GM23338 (cell line): ENCODE measurements around the gene MOB2. TPM values are rescaled to one million over a fixed set of nuclear protein-coding genes. Genes with fewer than 3 reads are reported as not detected.

Source experiments
- ATAC-seq: fragments of 200-7000 bp; cut with Tn5 transposase; 3 replicates; pipeline ENCODE4 v1.9.1; 2020
- DNase-seq: peaks from one replicate; pipeline ENCODE4 v3.0.0-alpha.2; 2015; ENCODE audit warnings: low spot score
- H2AFZ ChIP-seq: fragments of 200-600 bp; sonication (generic); 2 replicates; pipeline ENCODE4 v1.8.0; 2016; ENCODE audit warnings: antibody characterized with exemption, mild to moderate bottlenecking, moderate library complexity
- H3F3A ChIP-seq: fragments of 200-600 bp; sonication (generic); replicated peaks from 2 replicates; pipeline ENCODE4 v1.8.0; 2017; ENCODE audit warnings: antibody characterized with exemption, mixed run types, low read depth
- H3K27ac ChIP-seq: fragments of 200-600 bp; sonication (generic); 2 replicates; pipeline ENCODE4 v1.6.1; 2016; ENCODE audit warnings: low read depth
- H3K27me3 ChIP-seq: fragments of 200-600 bp; sonication (generic); 2 replicates; pipeline ENCODE4 v1.8.0; 2016; ENCODE audit warnings: mild to moderate bottlenecking, mixed run types, moderate library complexity; ENCODE audit not compliant: insufficient read depth
- H3K36me3 ChIP-seq: fragments of 200-600 bp; sonication (generic); 2 replicates; pipeline ENCODE4 v1.8.0; 2016; ENCODE audit warnings: mild to moderate bottlenecking; ENCODE audit not compliant: insufficient read depth
- H3K4me1 ChIP-seq: fragments of 200-600 bp; sonication (generic); 2 replicates; pipeline ENCODE4 v1.8.0; 2016; ENCODE audit warnings: mild to moderate bottlenecking, moderate library complexity; ENCODE audit not compliant: insufficient read depth
- H3K4me2 ChIP-seq: fragments of 200-600 bp; sonication (generic); 2 replicates; pipeline ENCODE4 v1.7.1; 2017; ENCODE audit warnings: mixed run types
- H3K4me3 ChIP-seq: fragments of 200-600 bp; sonication (generic); 2 replicates; pipeline ENCODE4 v1.6.1; 2016; ENCODE audit warnings: mixed run types
- H3K79me2 ChIP-seq: fragments of 200-600 bp; sonication (generic); replicated peaks from 2 replicates; pipeline ENCODE4 v1.8.0; 2017; ENCODE audit warnings: mild to moderate bottlenecking; ENCODE audit not compliant: insufficient read depth
- H3K9me2 ChIP-seq: fragments of 200-600 bp; sonication (generic); 2 replicates; pipeline ENCODE4 v1.8.0; 2017; ENCODE audit not compliant: insufficient read depth
- H4K20me1 ChIP-seq: fragments of 200-600 bp; sonication (generic); replicated peaks from 2 replicates; pipeline ENCODE4 v1.8.0; 2017; ENCODE audit warnings: mild to moderate bottlenecking; ENCODE audit not compliant: insufficient read depth
- H3K27ac Mint-ChIP-seq: 2 replicates; pipeline ENCODE4 v1.8.0; 2020; ENCODE audit warnings: inconsistent platforms, mild to moderate bottlenecking, moderate library complexity, mixed read lengths
- H3K27me3 Mint-ChIP-seq: 3 replicates; pipeline ENCODE4 v1.8.0; 2022; ENCODE audit warnings: low read depth, mild to moderate bottlenecking, moderate library complexity, mixed read lengths, inconsistent platforms; ENCODE audit not compliant: insufficient read depth, poor library complexity
- H3K36me3 Mint-ChIP-seq: 3 replicates; pipeline ENCODE4 v1.8.0; 2021; ENCODE audit warnings: low read depth, mild to moderate bottlenecking, inconsistent platforms, moderate library complexity, mixed read lengths
- H3K4me1 Mint-ChIP-seq: 3 replicates; pipeline ENCODE4 v1.8.0; 2020; ENCODE audit warnings: mild to moderate bottlenecking, inconsistent platforms, mixed read lengths
- H3K4me3 Mint-ChIP-seq: 3 replicates; pipeline ENCODE4 v1.8.0; 2021; ENCODE audit warnings: moderate library complexity, mild to moderate bottlenecking, inconsistent platforms, mixed read lengths
- H3K9me3 Mint-ChIP-seq: 3 replicates; pipeline ENCODE4 v1.8.0; 2020; ENCODE audit warnings: moderate library complexity, mild to moderate bottlenecking, inconsistent platforms, mixed read lengths
- CREB1 ChIP-seq: fragments of 250-450 bp; sonication (Bioruptor Pico); IDR thresholded peaks from 2 replicates; pipeline ENCODE4 v1.5.0; 2020; ENCODE audit warnings: low read depth, mild to moderate bottlenecking, moderate library complexity
- CTCF ChIP-seq, 2 experiments: fragments of 200-600 bp in 1 of 2; sonication (generic) in 1 of 2; conservative IDR thresholded peaks; 2 replicates each; pipeline versions ENCODE4 v1.5.1 to v1.6.1; 2016 to 2017; ENCODE audit warnings: antibody characterized with exemption in 2 of 2, low read depth in 2 of 2, mild to moderate bottlenecking in 2 of 2, moderate library complexity in 1 of 2
- ETS1 ChIP-seq: IDR thresholded peaks from 2 replicates; pipeline ENCODE4 v1.6.1; 2016; ENCODE audit warnings: antibody characterized with exemption
- EZH2 ChIP-seq: fragments of 200-600 bp; sonication (generic); IDR thresholded peaks from one replicate; pipeline ENCODE4 v1.8.0; 2017; ENCODE audit warnings: antibody characterized with exemption, mild to moderate bottlenecking, low read depth; ENCODE audit not compliant: unreplicated experiment
- EZH2phosphoT487 ChIP-seq: fragments of 200-600 bp; sonication (generic); IDR thresholded peaks from one replicate; pipeline ENCODE4 v1.8.1; 2018; ENCODE audit warnings: antibody characterized with exemption; ENCODE audit not compliant: unreplicated experiment
- JUNB ChIP-seq: IDR thresholded peaks from one replicate; pipeline ENCODE4 v1.6.1; 2016; ENCODE audit warnings: antibody characterized with exemption; ENCODE audit not compliant: unreplicated experiment
- NANOG ChIP-seq: IDR thresholded peaks from 2 replicates; pipeline ENCODE4 v1.6.1; 2016; ENCODE audit warnings: antibody characterized with exemption, borderline replicate concordance
- POLR2AphosphoS5 ChIP-seq: IDR thresholded peaks from 2 replicates; pipeline ENCODE4 v1.6.1; 2016; ENCODE audit warnings: antibody characterized with exemption, low read depth
- REST ChIP-seq: IDR thresholded peaks from one replicate; pipeline ENCODE4 v1.6.1; 2018; ENCODE audit warnings: antibody characterized with exemption; ENCODE audit not compliant: unreplicated experiment
- STAT1 ChIP-seq: IDR thresholded peaks from one replicate; pipeline ENCODE4 v1.6.1; 2016; ENCODE audit warnings: antibody characterized with exemption; ENCODE audit not compliant: unreplicated experiment
- ZNF114 ChIP-seq: fragments of 250-450 bp; sonication (Bioruptor Pico); IDR thresholded peaks from 2 replicates; pipeline ENCODE4 v1.5.0; 2020; ENCODE audit warnings: mild to moderate bottlenecking, moderate library complexity
- ZNF331 ChIP-seq: fragments of 250-450 bp; sonication (Bioruptor Pico); IDR thresholded peaks from 2 replicates; pipeline ENCODE4 v1.5.0; 2020; ENCODE audit warnings: low read depth, mild to moderate bottlenecking, moderate library complexity
- polyA plus RNA-seq: library from polyadenylated mRNA; unstranded; fragments of >200 nt; fragmentation: Nextera tagmentation; extraction: Ambion mirVana; gene quantifications from 2 replicates; pipeline ENCODE4 v1.2.1, GENCODE V29; 2016
- total RNA-seq: library from RNA; depleted of rRNA; stranded (reverse); fragments of >200 nt; shearing (Covaris generic); gene quantifications from 2 replicates; pipeline ENCODE4 v1.2.3, GENCODE V29; 2014
- TF ChIP-seq, protein P1 (sequence below): fragments of 250-450 bp; sonication (Bioruptor Pico); IDR thresholded peaks from 2 replicates; pipeline ENCODE4 v1.5.0; 2020; ENCODE audit warnings: mild to moderate bottlenecking, moderate library complexity

MOB2 gene
- total and polyA plus RNA-seq, 2 experiments from 2014 or later, result 10.1 to 19.7 TPM

- Mint-ChIP-seq H3K36me3 (no peaks in the 10 kb centered on the region), H3K27ac (peak overlapping the region; percentile 70; the same call in 1 of the 2 replicates)
- peaks cover 32% of the 10 kb centered on the region for H3K79me2 ChIP-seq
These were observed 30.8 kb upstream of the MOB2 start for GRCh38 chr11:1517117-1518005.

More at GRCh38 chr11:1517117-1518005, 30.8 kb upstream of the MOB2 start:
- Mint-ChIP-seq H3K27me3 (peaks cover 19% of the 10 kb centered on the region), H3K4me3 (no peak overlapping the region; the same call in 2 of the 3 replicates), H3K4me1 (peaks cover 34% of the 10 kb centered on the region), H3K9me3 (no peaks in the 10 kb centered on the region; the same call in 2 of the 3 replicates)
- Histone ChIP-seq H3K4me3 (no peak overlapping the region), H4K20me1 (peaks cover 6% of the 10 kb centered on the region; the same call in 1 of the 2 replicates), H3K36me3 (no peaks in the 10 kb centered on the region), H3K4me2 (no peak overlapping the region), H2AFZ (no peak overlapping the region), H3K9me2 (no peaks in the 10 kb centered on the region), H3F3A (peaks cover 5% of the 10 kb centered on the region; the same call in 1 of the 2 replicates), H3K27ac (no peak overlapping the region), H3K27me3 (no peaks in the 10 kb centered on the region), H3K4me1 (peaks cover 7% of the 10 kb centered on the region; the same call in 1 of the 2 replicates)
- DNase-seq, result no peak
- TF ChIP-seq POLR2AphosphoS5 (no peak), REST (no peak), CTCF (conservative IDR thresholded peaks at IDR 0.05; ENCODE audit: low read depth in 2 of 2) (no peak), ZNF331 (CRISPR knock-in tag) (no peak), NANOG (no peak), EZH2 (no peak), STAT1 (no peak), JUNB (no peak), ZNF114 (CRISPR knock-in tag) (no peak), CREB1 (CRISPR knock-in tag) (no peak), EZH2phosphoT487 (no peak), ETS1 (no peak)
- TF ChIP-seq, protein P1, sequence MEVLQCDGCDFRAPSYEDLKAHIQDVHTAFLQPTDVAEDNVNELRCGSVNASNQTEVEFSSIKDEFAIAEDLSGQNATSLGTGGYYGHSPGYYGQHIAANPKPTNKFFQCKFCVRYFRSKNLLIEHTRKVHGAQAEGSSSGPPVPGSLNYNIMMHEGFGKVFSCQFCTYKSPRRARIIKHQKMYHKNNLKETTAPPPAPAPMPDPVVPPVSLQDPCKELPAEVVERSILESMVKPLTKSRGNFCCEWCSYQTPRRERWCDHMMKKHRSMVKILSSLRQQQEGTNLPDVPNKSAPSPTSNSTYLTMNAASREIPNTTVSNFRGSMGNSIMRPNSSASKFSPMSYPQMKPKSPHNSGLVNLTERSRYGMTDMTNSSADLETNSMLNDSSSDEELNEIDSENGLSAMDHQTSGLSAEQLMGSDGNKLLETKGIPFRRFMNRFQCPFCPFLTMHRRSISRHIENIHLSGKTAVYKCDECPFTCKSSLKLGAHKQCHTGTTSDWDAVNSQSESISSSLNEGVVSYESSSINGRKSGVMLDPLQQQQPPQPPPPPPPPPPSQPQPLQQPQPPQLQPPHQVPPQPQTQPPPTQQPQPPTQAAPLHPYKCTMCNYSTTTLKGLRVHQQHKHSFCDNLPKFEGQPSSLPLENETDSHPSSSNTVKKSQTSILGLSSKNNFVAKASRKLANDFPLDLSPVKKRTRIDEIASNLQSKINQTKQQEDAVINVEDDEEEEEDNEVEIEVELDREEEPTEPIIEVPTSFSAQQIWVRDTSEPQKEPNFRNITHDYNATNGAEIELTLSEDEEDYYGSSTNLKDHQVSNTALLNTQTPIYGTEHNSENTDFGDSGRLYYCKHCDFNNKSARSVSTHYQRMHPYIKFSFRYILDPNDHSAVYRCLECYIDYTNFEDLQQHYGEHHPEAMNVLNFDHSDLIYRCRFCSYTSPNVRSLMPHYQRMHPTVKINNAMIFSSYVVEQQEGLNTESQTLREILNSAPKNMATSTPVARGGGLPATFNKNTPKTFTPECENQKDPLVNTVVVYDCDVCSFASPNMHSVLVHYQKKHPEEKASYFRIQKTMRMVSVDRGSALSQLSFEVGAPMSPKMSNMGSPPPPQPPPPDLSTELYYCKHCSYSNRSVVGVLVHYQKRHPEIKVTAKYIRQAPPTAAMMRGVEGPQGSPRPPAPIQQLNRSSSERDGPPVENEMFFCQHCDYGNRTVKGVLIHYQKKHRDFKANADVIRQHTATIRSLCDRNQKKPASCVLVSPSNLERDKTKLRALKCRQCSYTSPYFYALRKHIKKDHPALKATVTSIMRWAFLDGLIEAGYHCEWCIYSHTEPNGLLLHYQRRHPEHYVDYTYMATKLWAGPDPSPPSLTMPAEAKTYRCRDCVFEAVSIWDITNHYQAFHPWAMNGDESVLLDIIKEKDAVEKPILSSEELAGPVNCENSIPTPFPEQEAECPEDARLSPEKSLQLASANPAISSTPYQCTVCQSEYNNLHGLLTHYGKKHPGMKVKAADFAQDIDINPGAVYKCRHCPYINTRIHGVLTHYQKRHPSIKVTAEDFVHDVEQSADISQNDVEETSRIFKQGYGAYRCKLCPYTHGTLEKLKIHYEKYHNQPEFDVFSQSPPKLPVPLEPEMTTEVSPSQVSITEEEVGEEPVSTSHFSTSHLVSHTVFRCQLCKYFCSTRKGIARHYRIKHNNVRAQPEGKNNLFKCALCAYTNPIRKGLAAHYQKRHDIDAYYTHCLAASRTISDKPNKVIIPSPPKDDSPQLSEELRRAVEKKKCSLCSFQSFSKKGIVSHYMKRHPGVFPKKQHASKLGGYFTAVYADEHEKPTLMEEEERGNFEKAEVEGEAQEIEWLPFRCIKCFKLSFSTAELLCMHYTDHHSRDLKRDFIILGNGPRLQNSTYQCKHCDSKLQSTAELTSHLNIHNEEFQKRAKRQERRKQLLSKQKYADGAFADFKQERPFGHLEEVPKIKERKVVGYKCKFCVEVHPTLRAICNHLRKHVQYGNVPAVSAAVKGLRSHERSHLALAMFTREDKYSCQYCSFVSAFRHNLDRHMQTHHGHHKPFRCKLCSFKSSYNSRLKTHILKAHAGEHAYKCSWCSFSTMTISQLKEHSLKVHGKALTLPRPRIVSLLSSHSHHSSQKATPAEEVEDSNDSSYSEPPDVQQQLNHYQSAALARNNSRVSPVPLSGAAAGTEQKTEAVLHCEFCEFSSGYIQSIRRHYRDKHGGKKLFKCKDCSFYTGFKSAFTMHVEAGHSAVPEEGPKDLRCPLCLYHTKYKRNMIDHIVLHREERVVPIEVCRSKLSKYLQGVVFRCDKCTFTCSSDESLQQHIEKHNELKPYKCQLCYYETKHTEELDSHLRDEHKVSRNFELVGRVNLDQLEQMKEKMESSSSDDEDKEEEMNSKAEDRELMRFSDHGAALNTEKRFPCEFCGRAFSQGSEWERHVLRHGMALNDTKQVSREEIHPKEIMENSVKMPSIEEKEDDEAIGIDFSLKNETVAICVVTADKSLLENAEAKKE, result no peak
- ATAC-seq, result no peak
